Naive thymus-derived CD4-positive, alpha-beta T cell (primary cell): ENCODE data around the gene CUL4A. TPM values are rescaled to one million over a fixed set of nuclear protein-coding genes. Genes with fewer than 3 reads are reported as not detected.

ENCODE experiments used
- ATAC-seq: fragments of 150-1000 bp; cut with Tn5 transposase; 2 replicates; pipeline ENCODE4 v1.10.0; 2021; ENCODE audit warnings: mild to moderate bottlenecking, moderate library complexity
- CTCF ChIA-PET: fragments of 350-600 bp; sonication (Branson Sonifier 250); formaldehyde crosslinking; loops from one replicate; lab custom pipeline; 2021; ENCODE audit warnings: antibody characterized with exemption; lab: Charles Lee
- POLR2A ChIA-PET: fragments of 350-600 bp; sonication (Branson Sonifier 250); formaldehyde crosslinking; loops from one replicate; lab custom pipeline; 2021; ENCODE audit warnings: antibody characterized with exemption, inconsistent platforms; lab: Charles Lee
- DNase-seq, 9 donors: peaks; one replicate each; pipeline versions ENCODE4 v3.0.0 to v3.0.0-alpha.2; 2020 to 2022; ENCODE audit warnings: mixed read lengths in 1 of 9
- H3K27ac ChIP-seq: one replicate; pipeline ENCODE4 v1.7.0; 2013; ENCODE audit warnings: mild to moderate bottlenecking, low read depth, low read length, moderate library complexity
- H3K27me3 ChIP-seq, 2 donors: one replicate each; pipeline ENCODE4 v1.7.0; 2013; ENCODE audit warnings: low read length in 2 of 2, mild to moderate bottlenecking in 2 of 2, moderate library complexity in 2 of 2; ENCODE audit not compliant: control insufficient read depth in 2 of 2, insufficient read depth in 2 of 2
- H3K36me3 ChIP-seq, 3 experiments: 1 replicate in 2 of 3; 2 replicates in 1 of 3; pipeline ENCODE4 v1.7.0; 2013; ENCODE audit warnings: low read length in 3 of 3, mild to moderate bottlenecking in 3 of 3, moderate library complexity in 1 of 3; ENCODE audit not compliant: insufficient read depth in 3 of 3, control insufficient read depth in 2 of 3
- H3K4me1 ChIP-seq, 2 donors: one replicate each; pipeline ENCODE4 v1.7.0; 2013; ENCODE audit warnings: low read length in 2 of 2, mild to moderate bottlenecking in 2 of 2, moderate library complexity in 1 of 2; ENCODE audit not compliant: control insufficient read depth in 2 of 2, insufficient read depth in 2 of 2
- H3K4me3 ChIP-seq: 2 replicates; pipeline ENCODE4 v1.7.0; 2013; ENCODE audit warnings: mild to moderate bottlenecking, low read length
- H3K9me3 ChIP-seq, 3 experiments: 1 replicate in 2 of 3; 2 replicates in 1 of 3; pipeline ENCODE4 v1.7.0; 2013; ENCODE audit warnings: low read length in 3 of 3; ENCODE audit not compliant: control insufficient read depth in 2 of 3
- H3K27ac Mint-ChIP-seq, 9 donors: one replicate each; pipeline ENCODE4 v1.8.0; 2020 to 2022; ENCODE audit warnings: mixed read lengths in 9 of 9, mild to moderate bottlenecking in 8 of 9, moderate library complexity in 5 of 9, inconsistent platforms in 2 of 9
- H3K27me3 Mint-ChIP-seq, 5 donors: one replicate each; pipeline ENCODE4 v1.8.0; 2021 to 2022; ENCODE audit warnings: mixed read lengths in 5 of 5, mild to moderate bottlenecking in 1 of 5
- H3K36me3 Mint-ChIP-seq, 5 donors: one replicate each; pipeline ENCODE4 v1.8.0; 2020 to 2022; ENCODE audit warnings: mixed read lengths in 5 of 5, mild to moderate bottlenecking in 3 of 5, inconsistent platforms in 1 of 5
- H3K4me1 Mint-ChIP-seq, 7 donors: one replicate each; pipeline ENCODE4 v1.8.0; 2020 to 2022; ENCODE audit warnings: mixed read lengths in 7 of 7, mild to moderate bottlenecking in 3 of 7, inconsistent platforms in 1 of 7
- H3K4me3 Mint-ChIP-seq, 10 donors: one replicate each; pipeline ENCODE4 v1.8.0; 2020 to 2022; ENCODE audit warnings: mild to moderate bottlenecking in 10 of 10, mixed read lengths in 10 of 10, moderate library complexity in 6 of 10, inconsistent platforms in 2 of 10
- H3K9me3 Mint-ChIP-seq, 11 donors: one replicate each; pipeline ENCODE4 v1.8.0; 2020 to 2022; ENCODE audit warnings: mixed read lengths in 11 of 11, mild to moderate bottlenecking in 4 of 11, inconsistent platforms in 1 of 11, moderate library complexity in 1 of 11
- intact Hi-C, 2 donors: fragments of 100-400 bp; cut with micrococcal nuclease; formaldehyde crosslinking; loops; one replicate each; pipeline ENCODE4 v1.15.1; 2023
- polyA plus RNA-seq, 2 donors: library from polyadenylated mRNA; unstranded; fragments of 300-500 nt; fragmentation: Illumina TruSeq; gene quantifications; one replicate each; pipeline ENCODE4 v1.2.3, GENCODE V29; 2021
- total RNA-seq, 6 experiments: library from RNA in 5 of 6; stranded (reverse) in 5 of 6; gene quantifications; 1 replicate in 5 of 6; 2 replicates in 1 of 6; pipeline ENCODE4 v1.2.3 and lab custom pipeline; 2021 to 2026

Gene CUL4A
- total and polyA plus RNA-seq, 7 experiments from 2014 or later, result 35.0 to 94.7 (median 77.5) TPM

GRCh38 chr13:113190181-113190580, 19.2 kb upstream of the CUL4A start:
- intact Hi-C loops, result no loop called here
- H3K27me3 ChIP-seq, result no peaks in the 10 kb centered on the region
- Mint-ChIP-seq H3K9me3 (no peaks in the 10 kb centered on the region), H3K4me1 (peaks cover 7 to 32% (median 10%) of the 10 kb centered on the region in 7 donors), H3K27me3 (no peaks in the 10 kb centered on the region), H3K27ac (no peak overlapping the region), H3K4me3 (no peak overlapping the region), H3K36me3 (peaks cover 8 to 50% (median 25%) of the 10 kb centered on the region in 5 donors)
- CTCF ChIA-PET, result no interaction called here
- H3K4me1 ChIP-seq, result peaks cover 0 to 23% of the 10 kb centered on the region in 2 donors
- POLR2A ChIA-PET, result no interaction called here
- H3K27ac ChIP-seq, result no peak overlapping the region
- DNase-seq (no peak), ATAC-seq (no peak)
- peaks cover 6 to 53% (median 22%) of the 10 kb centered on the region in 3 experiments for H3K36me3 ChIP-seq
- H3K9me3 ChIP-seq, result no peaks in the 10 kb centered on the region
- H3K4me3 ChIP-seq, result no peak overlapping the region

GRCh38 chr13:113192279-113192678, 17.1 kb upstream of the CUL4A start:
- Mint-ChIP-seq H3K4me1 (peaks cover 0 to 15% (median 0%) of the 10 kb centered on the region in 7 donors), H3K27me3 (no peaks in the 10 kb centered on the region), H3K4me3 (no peak overlapping the region), H3K9me3 (no peaks in the 10 kb centered on the region), H3K27ac (no peak overlapping the region), H3K36me3 (peaks cover 12 to 59% (median 33%) of the 10 kb centered on the region in 5 donors)
- H3K27me3 ChIP-seq, result no peaks in the 10 kb centered on the region
- DNase-seq (no peak), ATAC-seq (no peak)
- no peak overlapping the region for H3K27ac ChIP-seq
- H3K4me3 ChIP-seq, result no peak overlapping the region
- H3K36me3 ChIP-seq, result peaks cover 19 to 74% (median 33%) of the 10 kb centered on the region in 3 experiments
- CTCF ChIA-PET, result interaction anchor here (0.6 kb wide), 1 partner anchor 27 kb away, joined by 3 read pairs; no protein-coding TSS in a partner anchor
- POLR2A ChIA-PET, result no interaction called here
- intact Hi-C loops, result no loop called here
- H3K4me1 ChIP-seq, result peaks cover 0 to 2% of the 10 kb centered on the region in 2 donors
- no peaks in the 10 kb centered on the region for H3K9me3 ChIP-seq

DNA sequence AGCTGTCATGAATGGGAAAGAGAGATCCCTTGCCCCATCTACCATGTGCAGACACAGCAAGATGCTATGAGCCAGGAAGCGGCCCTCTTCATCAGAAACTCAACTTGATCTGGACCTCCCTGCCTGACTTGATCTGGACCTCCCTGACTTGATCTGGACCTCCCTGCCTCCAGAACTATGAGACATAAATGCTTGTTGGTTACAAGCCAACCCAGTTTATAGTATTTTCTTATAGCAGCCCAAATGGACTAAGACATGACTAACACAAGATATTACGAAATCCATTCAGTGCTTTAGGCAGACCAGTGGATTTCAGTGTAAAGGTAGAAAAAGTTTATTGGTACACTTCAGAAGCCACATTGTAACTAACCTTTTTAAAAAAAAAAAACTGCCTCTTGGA, 16.5 kb upstream of the CUL4A start:
- Mint-ChIP-seq H3K36me3 (peaks cover 10 to 60% (median 34%) of the 10 kb centered on the region in 5 donors), H3K4me3 (no peak overlapping the region), H3K4me1 (peaks cover 0 to 10% (median 0%) of the 10 kb centered on the region in 7 donors), H3K9me3 (no peaks in the 10 kb centered on the region), H3K27me3 (no peaks in the 10 kb centered on the region), H3K27ac (no peak overlapping the region)
- ChIA-PET POLR2A (no interaction called here), CTCF (interaction anchor here (0.6 kb wide), 1 partner anchor 27 kb away, joined by 3 read pairs; no protein-coding TSS in a partner anchor)
- ATAC-seq (no peak), DNase-seq (no peak)
- H3K9me3 ChIP-seq, result no peaks in the 10 kb centered on the region
- peaks cover 22 to 78% (median 33%) of the 10 kb centered on the region in 3 experiments for H3K36me3 ChIP-seq
- no peak overlapping the region for H3K27ac ChIP-seq
- intact Hi-C loops, result no loop called here
- H3K27me3 ChIP-seq, result no peaks in the 10 kb centered on the region
- no peak overlapping the region for H3K4me3 ChIP-seq
- no peaks in the 10 kb centered on the region for H3K4me1 ChIP-seq

DNA sequence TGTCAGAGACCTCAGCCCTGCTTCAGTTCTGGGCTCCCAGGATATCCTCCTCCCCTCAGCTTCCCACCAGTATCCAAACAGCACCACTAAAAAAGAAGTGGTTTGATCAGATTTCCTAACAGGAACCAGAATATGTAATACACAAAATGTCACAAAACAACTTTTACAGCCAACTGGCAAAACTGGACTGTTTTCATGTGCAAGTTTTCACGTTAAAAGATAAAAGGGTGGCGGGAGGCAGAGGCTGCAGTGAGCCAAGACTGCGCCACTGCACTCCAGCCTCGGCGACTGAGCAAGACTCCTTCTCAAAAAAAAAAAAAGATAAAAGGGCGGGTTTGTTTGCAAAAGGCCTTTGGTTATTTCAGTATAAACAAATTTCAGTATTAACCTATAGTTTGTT, 14.1 kb upstream of the CUL4A start:
- no peak overlapping the region for H3K27ac ChIP-seq
- intact Hi-C loops, result no loop called here
- ATAC-seq, result no peak
- CTCF ChIA-PET, result no interaction called here
- Mint-ChIP-seq H3K27me3 (no peaks in the 10 kb centered on the region), H3K4me3 (no peak overlapping the region), H3K27ac (peak overlapping the region in 2 of 9 donors; percentile 4 to 49), H3K4me1 (peaks cover 0 to 4% (median 0%) of the 10 kb centered on the region in 7 donors), H3K9me3 (no peaks in the 10 kb centered on the region), H3K36me3 (peaks cover 4 to 50% (median 23%) of the 10 kb centered on the region in 5 donors)
- no peaks in the 10 kb centered on the region for H3K9me3 ChIP-seq
- POLR2A ChIA-PET, result no interaction called here
- no peak overlapping the region for H3K4me3 ChIP-seq
- no peaks in the 10 kb centered on the region for H3K4me1 ChIP-seq
- peaks cover 30 to 84% (median 32%) of the 10 kb centered on the region in 3 experiments for H3K36me3 ChIP-seq
- H3K27me3 ChIP-seq, result no peaks in the 10 kb centered on the region
- no peak for DNase-seq

GRCh38 chr13:113196970-113197737, 12.3 kb upstream of the CUL4A start:
- H3K36me3 Mint-ChIP-seq, result peaks cover 4 to 48% (median 20%) of the 10 kb centered on the region in 5 donors
- peaks cover 28 to 78% (median 30%) of the 10 kb centered on the region in 3 experiments for H3K36me3 ChIP-seq
- POLR2A ChIA-PET, result interaction anchor here (0.8 kb wide), 1 partner anchor 9 kb away, joined by 3 read pairs; no protein-coding TSS in a partner anchor
- H3K4me3 ChIP-seq, result no peak overlapping the region
- H3K27me3 Mint-ChIP-seq, result no peaks in the 10 kb centered on the region
- H3K27me3 ChIP-seq, result no peaks in the 10 kb centered on the region
- no peak overlapping the region for H3K27ac ChIP-seq
- H3K27ac Mint-ChIP-seq, result no peak overlapping the region
- peaks cover 2 to 11% (median 8%) of the 10 kb centered on the region in 7 donors for H3K4me1 Mint-ChIP-seq
- H3K9me3 ChIP-seq, result no peaks in the 10 kb centered on the region
- H3K9me3 Mint-ChIP-seq, result no peaks in the 10 kb centered on the region
- no peak overlapping the region for H3K4me3 Mint-ChIP-seq
- DNase-seq, result no peak
- CTCF ChIA-PET, result interaction anchor here (1.0 kb wide), 1 partner anchor 18 kb away, joined by 3 read pairs; no protein-coding TSS in a partner anchor
- ATAC-seq, result no peak
- no peaks in the 10 kb centered on the region for H3K4me1 ChIP-seq
- intact Hi-C loops, result no loop called here

DNA sequence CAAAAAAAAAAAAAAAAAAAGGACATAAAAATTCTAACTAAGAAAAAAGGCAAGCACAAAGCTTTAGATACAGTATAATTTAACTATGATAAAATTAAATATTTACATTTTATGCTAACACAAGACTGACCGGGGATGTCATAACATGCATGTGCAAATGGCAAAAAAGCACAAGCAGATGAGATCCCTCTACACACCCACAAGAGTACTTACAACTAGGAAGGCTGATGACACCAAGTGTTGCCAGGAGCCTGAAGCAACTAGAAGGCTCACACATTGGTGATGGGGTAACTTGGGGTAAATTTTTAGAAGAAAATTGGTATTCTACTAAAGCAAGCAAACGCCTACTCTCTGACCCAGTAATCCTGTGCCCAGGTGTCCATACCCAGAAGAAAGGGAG, 7.6 kb upstream of the CUL4A start:
- Mint-ChIP-seq H3K27me3 (no peaks in the 10 kb centered on the region), H3K27ac (peak overlapping the region in 1 of 9 donors; percentile 44), H3K4me3 (no peak overlapping the region), H3K9me3 (no peaks in the 10 kb centered on the region), H3K4me1 (peaks cover 37 to 57% (median 45%) of the 10 kb centered on the region in 7 donors), H3K36me3 (peaks cover 4 to 26% (median 20%) of the 10 kb centered on the region in 5 donors)
- POLR2A ChIA-PET, result no interaction called here
- Histone ChIP-seq H3K4me1 (peaks cover 5 to 19% of the 10 kb centered on the region in 2 donors), H3K27ac (no peak overlapping the region), H3K4me3 (no peak overlapping the region), H3K9me3 (no peaks in the 10 kb centered on the region), H3K27me3 (no peaks in the 10 kb centered on the region), H3K36me3 (peaks cover 0 to 38% (median 15%) of the 10 kb centered on the region in 3 experiments)
- intact Hi-C loops, result loop anchor here in 1 of 2 donors (10.0 kb wide), 1 partner anchor 507 kb away; the partner anchor contains the start of gene ATP11A
- ATAC-seq (no peak), DNase-seq (no peak)
- CTCF ChIA-PET, result no interaction called here
